ENCODE measurements around the gene SEMA6D.

Gene SEMA6D

GRCh38 chr15:47741082-47741481 is 23.8 kb downstream of the SEMA6D start:
- TF ChIP-seq CTCF (IDR thresholded peaks at IDR 0.05; ENCODE audit: control insufficient read depth, extremely low read depth, insufficient read depth): no peak
- H3K4me3 ChIP-seq (ENCODE audit: low read depth, low read length): no peak overlapping the region
- DNase-seq (ENCODE audit: low read depth): no peak

- TF ChIP-seq CTCF (IDR thresholded peaks at IDR 0.05; ENCODE audit: control insufficient read depth, extremely low read depth, insufficient read depth): no peak
- H3K4me3 ChIP-seq (ENCODE audit: low read depth, low read length): no peak overlapping the region
- no peak for DNase-seq (ENCODE audit: low read depth)
These were observed 24.6 kb downstream of the SEMA6D start for GRCh38 chr15:47741907-47742306.

DNA sequence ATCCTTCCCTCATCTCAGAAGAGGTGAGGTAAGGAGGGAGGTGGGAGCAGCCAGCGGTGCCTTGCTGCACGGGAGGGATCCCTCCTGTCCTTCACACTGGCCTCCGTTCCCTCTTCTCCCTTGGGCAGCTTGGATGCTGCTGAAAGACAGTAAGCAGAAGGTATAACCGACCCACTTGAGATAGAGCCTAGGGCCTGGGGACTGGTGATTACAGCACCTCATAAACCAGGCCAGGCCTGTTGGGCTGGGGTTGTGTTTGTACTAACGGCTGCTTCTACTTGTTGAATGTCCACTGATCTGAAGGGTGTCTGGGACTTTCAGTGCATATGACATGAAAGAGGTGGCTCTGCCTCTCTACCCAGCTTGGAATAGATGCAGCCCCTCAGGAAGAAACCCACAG is 25.0 kb downstream of the SEMA6D start:
- no peak for TF ChIP-seq CTCF (IDR thresholded peaks at IDR 0.05; ENCODE audit: control insufficient read depth, extremely low read depth, insufficient read depth)
- H3K4me3 ChIP-seq (ENCODE audit: low read depth, low read length): no peak overlapping the region
- DNase-seq (ENCODE audit: low read depth): no peak

- no peak overlapping the region for H3K4me3 ChIP-seq (ENCODE audit: low read depth, low read length)
- no peak for DNase-seq (ENCODE audit: low read depth)
- TF ChIP-seq CTCF (IDR thresholded peaks at IDR 0.05; ENCODE audit: control insufficient read depth, extremely low read depth, insufficient read depth): no peak
These were observed 25.4 kb downstream of the SEMA6D start for GRCh38 chr15:47742742-47743141.

DNA sequence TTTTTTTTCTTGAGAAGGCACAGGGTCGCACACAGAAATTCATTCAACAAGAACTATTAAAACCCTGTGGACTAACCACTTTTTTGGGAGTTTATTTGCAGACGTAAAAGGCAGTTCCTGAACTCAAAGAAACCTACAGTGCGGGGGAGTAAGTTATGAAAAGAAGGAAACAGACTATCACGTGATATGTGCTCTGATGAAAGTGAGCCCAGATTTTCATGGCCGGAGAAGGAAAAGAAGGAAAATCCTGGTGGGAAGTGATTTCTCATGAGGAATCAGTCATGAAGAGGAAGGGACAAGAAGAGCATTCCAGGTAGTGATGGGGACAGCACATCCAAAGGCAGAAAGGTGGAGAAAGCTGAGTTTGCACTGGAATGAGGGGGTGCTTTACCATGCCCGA is 26.1 kb downstream of the SEMA6D start:
- no peak for TF ChIP-seq CTCF (IDR thresholded peaks at IDR 0.05; ENCODE audit: control insufficient read depth, extremely low read depth, insufficient read depth)
- DNase-seq (ENCODE audit: low read depth): no peak
- H3K4me3 ChIP-seq (ENCODE audit: low read depth, low read length): no peak overlapping the region

DNA sequence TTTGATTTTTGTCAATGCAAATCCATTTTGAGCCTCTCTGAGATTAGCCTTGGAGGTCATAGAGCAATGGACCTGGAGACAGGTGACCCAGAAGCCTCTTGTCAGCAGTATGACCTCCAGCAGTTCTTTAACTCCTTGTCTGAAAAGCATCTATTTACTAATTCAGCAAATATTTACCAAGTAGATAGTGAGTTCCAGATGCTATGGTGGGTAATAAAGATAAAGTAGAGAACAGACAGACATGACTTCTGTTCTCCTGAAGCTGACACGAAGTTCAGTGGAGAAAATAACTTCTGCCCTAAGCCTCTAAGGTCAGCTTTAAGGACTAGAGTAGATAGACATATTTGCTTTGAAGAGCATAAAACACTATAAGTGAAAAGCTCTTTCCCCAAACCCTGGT is 26.6 kb downstream of the SEMA6D start:
- no peak for DNase-seq (ENCODE audit: low read depth)
- TF ChIP-seq CTCF (IDR thresholded peaks at IDR 0.05; ENCODE audit: control insufficient read depth, extremely low read depth, insufficient read depth): no peak
- H3K4me3 ChIP-seq (ENCODE audit: low read depth, low read length): no peak overlapping the region

DNA sequence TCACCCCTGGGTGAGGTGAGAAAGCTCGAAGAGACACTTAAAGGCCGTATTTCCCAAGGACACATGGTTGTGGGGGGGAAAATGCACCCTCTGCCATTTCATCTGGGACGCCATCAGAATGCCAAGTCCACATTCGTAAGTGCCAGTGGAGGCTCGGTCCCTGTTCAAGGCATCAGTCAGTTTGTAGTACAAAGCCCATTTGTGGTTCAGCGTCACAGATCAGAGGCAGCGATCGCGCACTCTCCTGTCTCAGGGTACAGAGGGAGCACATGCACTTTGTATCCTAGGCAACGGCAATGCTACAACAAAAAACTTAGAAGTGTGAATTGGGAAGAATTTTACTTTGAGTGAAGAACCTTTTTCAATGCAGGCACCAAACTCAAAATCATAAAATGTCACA is 27.2 kb downstream of the SEMA6D start:
- no peak for DNase-seq (ENCODE audit: low read depth)
- no peak overlapping the region for H3K4me3 ChIP-seq (ENCODE audit: low read depth, low read length)
- no peak for TF ChIP-seq CTCF (IDR thresholded peaks at IDR 0.05; ENCODE audit: control insufficient read depth, extremely low read depth, insufficient read depth)

Data from LNCaP clone FGC (cell line).